HG03520 (cell line): ENCODE data around the gene SLC44A2.

ENCODE experiments used
- ATAC-seq: cut with Tn5 transposase; IDR thresholded peaks from one replicate; pipeline ENCODE4 v1.9.1; 2021; ENCODE audit warnings: mild to moderate bottlenecking, moderate library complexity; ENCODE audit not compliant: unreplicated experiment

SLC44A2 gene

DNA sequence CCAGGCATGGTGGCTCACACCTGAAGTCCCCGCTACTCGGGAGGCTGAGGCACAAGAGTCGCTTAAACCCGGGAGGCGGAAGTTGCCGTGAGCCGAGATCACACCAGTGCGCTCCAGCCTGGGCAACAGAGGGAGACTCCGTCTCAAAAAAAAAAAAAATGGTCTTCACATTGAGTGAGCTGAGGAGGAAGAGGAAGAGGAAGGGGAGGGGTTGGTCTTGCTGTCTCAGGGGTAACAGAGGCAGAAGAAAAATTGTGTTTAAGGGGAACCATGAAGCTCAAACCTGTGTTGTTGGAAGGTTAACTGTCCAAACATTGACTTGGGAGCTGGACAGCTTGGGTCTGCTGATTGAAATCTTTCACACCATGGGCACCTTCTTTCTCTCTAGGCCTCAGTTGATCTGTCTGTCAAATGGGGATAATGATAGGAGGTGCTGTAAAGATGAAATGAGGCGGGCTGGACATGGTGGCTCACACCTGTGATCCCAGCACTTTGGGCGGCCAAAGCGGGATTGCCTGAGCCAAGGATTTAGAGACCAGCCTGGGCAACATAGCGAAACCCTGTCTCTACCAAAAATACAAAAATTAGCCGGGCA, 9.8 kb upstream of the SLC44A2 start:
- no peak for ATAC-seq

DNA sequence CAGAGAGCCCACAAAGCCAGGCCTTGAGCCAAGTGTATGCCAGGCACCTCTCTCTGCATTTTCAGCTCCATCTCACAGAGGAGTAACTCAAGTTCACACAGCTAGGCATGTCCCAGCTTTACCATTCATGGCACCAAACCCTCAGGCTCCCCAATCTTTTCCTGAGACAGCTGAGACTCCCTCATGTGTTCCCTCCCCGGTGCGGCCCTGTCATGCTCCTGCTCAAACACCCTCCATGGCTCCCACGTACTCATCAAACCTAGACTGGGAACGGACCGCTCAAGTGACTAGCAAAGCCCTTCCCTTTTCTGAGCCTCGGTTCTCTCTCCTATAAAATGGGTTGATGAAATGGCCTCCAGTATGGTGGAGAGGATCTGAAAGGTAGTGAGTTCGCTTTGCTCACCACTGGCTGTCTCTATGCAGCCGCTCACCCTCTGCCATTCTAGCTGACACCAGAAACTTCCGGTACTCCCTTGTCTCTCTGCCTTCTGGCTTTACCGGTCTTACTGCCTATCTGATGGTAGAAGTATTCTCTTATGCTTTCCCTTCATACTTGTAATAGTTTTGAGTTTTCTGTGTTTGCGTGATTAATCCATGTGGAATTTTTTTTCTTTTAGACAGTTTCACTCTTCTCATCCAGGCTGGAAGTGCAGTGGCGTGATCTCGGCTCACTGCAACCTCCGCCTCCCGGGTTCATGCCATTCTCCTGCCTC, 7.8 kb upstream of the SLC44A2 start:
- ATAC-seq, result no peak

GRCh38 chr19:10618846-10619245, 6.5 kb upstream of the SLC44A2 start:
- ATAC-seq, result no peak

DNA sequence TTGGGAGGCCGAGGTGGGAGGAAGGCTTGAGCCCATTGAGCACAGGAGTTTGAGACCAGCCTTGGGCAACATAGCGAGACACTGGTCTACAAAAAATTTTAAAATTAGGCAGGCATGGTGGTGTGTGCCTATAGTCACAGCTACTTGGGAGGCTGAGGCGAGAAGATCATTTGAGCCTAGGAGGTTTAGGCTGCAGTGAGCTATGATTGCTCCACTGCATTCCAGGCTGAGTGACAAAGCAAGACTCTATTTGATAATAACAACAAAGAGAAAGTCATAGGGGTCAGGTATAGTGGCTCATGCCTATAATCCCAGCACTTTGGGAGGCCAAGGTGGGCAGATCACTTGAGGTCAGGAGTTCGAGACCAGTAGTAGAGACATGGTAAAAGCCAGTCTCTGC, 4.6 kb upstream of the SLC44A2 start:
- no peak for ATAC-seq

DNA sequence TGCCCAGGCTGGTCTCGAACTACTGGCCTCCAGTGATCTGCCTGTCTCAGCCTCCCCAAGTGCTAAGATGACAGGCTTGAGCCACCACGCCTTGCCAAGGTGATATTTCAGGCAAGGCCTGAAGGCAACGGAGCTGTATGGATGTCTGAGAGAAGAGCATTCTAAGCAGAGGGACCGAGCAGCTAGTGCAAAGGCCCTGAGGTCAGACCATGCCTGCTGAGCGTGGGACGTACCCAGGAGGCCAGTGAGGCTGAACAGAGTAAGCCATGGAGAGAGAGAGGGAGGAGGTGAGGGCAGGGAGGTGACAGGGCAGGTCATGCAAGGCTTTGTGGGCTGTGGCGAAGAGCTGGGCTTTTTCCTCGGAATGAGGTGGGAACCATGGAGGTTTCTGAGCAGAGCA, 3.4 kb upstream of the SLC44A2 start:
- no peak for ATAC-seq

DNA sequence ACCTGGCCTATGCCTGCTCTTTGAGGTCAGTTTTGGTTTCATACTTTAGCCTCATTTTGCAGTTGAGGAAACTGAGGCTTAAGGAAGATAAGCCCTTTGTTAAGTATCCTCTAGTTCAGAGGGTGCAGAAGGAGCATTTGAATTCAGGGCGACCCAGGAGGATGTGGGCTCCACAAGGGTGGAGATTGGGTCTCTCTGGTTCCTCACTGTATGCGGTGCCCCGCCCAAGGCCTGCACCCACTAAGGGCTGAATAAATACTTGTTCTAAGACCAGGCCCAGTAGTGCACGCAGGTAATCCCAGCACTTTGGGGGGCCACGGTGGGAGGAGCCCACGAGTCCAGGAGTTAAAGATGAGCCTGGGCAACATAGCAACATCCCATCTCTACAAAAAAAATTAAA, 768 bp upstream of the SLC44A2 start:
- no peak for ATAC-seq

- ATAC-seq, result no peak
Observed at GRCh38 chr19:10625762-10626138, 397 bp downstream of the SLC44A2 start.

GRCh38 chr19:10631874-10632273, 6.5 kb downstream of the SLC44A2 start:
- no peak for ATAC-seq

DNA sequence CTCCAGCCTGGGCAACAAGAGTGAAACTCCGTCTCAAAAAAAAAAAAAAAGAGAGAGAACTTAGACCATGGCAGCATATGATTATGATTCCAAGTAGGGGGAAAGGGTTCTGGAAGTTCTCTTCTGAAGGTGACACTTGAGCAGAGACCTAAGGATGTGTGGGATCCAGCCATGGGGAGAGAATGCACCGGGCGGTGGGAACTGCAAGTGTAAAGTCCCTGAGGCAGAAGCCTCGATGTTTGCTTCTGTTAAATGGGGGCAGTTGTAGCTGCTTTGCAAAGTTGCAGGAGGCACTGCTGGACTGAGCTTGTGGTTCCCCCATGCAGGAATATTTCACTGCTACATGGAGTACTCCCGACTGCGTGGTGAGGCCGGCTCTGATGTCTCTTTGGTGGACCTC, 9.1 kb downstream of the SLC44A2 start:
- no peak for ATAC-seq

DNA sequence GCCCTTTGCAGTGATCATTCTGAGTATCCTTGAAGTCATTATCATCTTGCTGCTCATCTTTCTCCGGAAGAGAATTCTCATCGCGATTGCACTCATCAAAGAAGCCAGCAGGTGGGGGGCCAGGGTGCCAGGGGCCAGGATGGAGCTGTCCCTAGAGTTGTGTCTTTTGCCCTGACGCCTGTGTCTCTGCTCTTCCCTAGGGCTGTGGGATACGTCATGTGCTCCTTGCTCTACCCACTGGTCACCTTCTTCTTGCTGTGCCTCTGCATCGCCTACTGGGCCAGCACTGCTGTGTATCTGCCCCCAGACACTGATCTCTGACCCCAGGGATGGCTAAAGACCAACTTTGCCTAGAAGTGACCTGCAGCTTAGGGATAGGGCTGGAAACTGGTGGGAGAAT, 9.6 kb downstream of the SLC44A2 start:
- ATAC-seq, result no peak

DNA sequence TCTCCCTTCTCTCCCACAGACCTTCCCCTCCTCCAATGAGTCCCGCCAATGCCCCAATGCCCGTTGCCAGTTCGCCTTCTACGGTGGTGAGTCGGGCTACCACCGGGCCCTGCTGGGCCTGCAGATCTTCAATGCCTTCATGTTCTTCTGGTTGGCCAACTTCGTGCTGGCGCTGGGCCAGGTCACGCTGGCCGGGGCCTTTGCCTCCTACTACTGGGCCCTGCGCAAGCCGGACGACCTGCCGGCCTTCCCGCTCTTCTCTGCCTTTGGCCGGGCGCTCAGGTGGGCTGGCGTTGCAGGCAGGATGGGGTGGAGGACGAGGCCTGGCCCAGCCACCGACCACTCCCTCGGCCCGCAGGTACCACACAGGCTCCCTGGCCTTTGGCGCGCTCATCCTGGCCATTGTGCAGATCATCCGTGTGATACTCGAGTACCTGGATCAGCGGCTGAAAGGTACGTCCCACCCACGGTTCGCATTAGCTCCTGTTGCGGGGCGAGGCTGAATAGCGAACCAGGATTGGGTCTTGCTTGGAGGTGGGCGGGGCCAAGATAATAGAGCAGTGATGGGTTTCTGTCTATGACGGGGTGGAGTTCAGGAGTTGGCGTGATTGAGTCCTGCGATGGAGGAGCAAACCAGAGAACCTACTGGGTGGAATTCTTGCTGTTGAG, 11.1 kb downstream of the SLC44A2 start:
- ATAC-seq, result no peak

GRCh38 chr19:10637894-10638293, 12.5 kb downstream of the SLC44A2 start:
- no peak for ATAC-seq

- ATAC-seq, result no peak
Observed at GRCh38 chr19:10639836-10640235, 14.5 kb downstream of the SLC44A2 start.

GRCh38 chr19:10640361-10640760, 15.0 kb downstream of the SLC44A2 start:
- no peak for ATAC-seq

GRCh38 chr19:10641248-10641647, 15.9 kb downstream of the SLC44A2 start:
- no peak for ATAC-seq

DNA sequence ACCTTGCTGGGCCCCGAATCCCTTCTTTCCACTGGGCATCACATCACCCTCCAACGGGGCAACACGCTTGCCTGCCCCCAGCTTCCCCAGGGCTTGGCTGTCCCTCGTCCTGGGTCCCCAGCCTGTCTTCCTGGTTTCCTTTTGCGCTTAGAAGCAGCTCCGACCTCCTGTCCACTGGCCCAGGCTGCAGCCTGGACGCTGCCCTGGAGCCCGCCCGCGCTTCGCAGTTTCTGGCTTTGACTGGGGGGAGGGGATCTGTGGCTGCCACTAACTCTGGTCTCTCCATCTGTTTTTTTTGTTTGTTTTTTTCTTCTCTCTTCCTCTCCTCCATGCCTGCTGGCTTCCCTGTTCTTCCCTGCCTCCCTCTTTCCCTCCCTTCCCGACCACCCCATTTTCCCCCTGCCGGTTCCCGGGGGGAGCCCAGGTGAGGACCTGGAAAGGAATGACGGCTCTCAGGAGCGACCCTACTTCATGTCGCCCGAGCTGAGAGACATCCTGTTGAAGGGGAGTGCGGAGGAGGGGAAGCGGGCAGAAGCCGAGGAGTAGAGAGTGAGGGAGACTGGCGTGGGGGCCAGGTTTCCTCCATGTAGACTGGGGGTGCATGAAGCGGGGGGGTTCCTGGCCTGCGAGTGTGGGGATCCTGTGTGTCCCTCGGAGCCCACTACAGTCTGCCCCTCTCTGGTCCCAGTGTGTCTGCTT, 17.3 kb downstream of the SLC44A2 start:
- no peak for ATAC-seq

DNA sequence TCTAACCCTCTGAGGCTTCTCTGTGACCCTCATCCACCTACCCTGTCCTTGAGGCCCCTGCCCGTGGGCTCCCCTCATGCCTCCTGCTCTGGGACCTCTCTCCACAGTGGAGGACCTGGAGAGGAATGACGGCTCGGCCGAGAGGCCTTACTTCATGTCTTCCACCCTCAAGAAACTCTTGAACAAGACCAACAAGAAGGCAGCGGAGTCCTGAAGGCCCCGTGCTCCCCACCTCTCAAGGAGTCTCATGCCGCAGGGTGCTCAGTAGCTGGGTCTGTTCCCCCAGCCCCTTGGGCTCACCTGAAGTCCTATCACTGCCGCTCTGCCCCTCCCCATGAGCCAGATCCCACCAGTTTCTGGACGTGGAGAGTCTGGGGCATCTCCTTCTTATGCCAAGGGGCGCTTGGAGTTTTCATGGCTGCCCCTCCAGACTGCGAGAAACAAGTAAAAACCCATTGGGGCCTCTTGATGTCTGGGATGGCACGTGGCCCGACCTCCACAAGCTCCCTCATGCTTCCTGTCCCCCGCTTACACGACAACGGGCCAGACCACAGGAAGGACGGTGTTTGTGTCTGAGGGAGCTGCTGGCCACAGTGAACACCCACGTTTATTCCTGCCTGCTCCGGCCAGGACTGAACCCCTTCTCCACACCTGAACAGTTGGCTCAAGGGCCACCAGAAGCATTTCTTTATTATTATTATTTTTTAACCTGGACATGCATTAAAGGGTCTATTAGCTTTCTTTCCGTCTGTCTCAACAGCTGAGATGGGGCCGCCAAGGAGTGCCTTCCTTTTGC, 18.0 kb downstream of the SLC44A2 start:
- no peak for ATAC-seq

GRCh38 chr19:10643968-10644259, 18.6 kb downstream of the SLC44A2 start:
- ATAC-seq, result no peak

DNA sequence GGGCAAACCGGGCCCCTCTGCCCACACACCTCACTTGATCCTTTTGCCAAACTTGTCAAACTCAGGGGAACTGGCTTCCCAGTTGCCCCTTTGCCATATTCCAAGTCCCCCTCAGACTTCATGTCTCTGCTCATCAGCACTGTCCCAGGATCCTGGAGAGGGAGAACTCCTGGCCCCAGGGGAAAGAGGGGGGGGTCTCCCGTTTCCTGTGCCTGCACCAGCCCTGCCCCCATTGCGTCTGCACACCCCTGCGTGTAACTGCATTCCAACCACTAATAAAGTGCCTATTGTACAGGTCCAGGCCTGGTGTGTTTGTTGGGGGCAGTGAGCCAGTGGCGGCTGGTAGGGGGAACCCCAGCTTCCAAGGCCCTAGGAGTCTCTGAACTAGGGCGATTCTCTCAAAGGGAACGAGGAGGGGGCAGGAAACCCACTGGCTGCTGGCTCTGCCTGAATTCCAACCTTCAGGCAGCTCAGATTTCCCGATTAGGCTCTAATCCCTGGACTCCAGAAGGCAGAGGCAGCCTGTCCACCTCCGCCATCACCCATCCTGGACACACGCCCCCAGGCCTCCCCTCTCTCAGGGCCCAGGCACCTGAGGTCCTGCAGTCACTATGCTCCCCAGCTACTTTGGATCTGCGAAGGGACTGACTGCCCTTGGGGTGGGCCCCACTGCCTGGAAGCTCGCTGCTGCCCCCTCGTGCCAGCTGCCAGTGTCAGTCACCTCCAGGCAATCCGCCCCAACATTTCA, 19.1 kb downstream of the SLC44A2 start:
- ATAC-seq, result no peak

DNA sequence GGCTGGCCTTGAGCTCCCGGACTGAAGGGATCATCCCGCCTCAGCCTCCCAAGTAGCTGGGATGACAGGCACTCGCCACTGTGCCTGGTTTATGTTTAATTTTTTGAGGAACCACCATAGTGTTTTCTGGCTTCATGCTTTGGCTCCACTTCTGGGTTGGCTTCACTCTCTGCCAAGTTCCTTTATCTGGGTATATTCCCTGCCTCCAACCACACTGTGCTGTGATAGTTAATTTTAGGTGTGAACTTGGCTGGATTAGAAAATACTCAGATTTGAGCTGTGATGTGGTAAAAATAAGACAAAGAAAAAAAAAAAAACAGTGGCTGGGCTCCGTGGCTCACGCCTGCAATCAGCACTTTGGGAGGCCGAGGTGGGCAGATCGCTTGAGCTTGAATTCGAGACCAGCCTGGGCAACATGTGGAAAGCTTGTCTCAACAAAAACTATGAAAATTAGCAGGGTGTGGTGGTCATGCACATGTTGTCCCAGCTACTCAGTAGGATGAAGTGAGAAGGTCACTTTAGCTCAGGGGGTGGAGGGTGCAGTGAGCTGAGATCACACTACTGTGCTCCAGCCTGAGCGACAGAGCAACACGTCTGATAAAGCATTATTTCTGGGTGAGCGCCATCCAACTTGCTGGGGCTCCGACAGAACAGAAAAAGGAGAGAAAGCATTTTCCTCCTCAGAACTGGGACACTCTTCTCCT, 21.3 kb downstream of the SLC44A2 start:
- no peak for ATAC-seq
